Esophagus squamous epithelium (tissue), 5 donors: ENCODE measurements around the gene TMOD1. TPM values are rescaled to one million over a fixed set of nuclear protein-coding genes. Genes with fewer than 3 reads are reported as not detected.
A peak's percentile ranks its signal among the peaks of the same experiment; 100 is the strongest.
"Not testable (repeated sequence)": the region's sequence is repeated elsewhere in the genome, so short reads cannot be mapped to it uniquely, and the experiment has no call there.

Experiments
- DNase-seq: peaks from one replicate; lab custom pipeline; 2025; lab: John Stamatoyannopoulos, UW
- H3K27ac ChIP-seq, 4 donors: fragments of 200-600 bp; sonication (generic); one replicate each; pipeline ENCODE4 v1.5.1; 2016 to 2019; ENCODE audit warnings: mild to moderate bottlenecking in 1 of 4
- H3K27me3 ChIP-seq, 4 donors: fragments of 200-600 bp; sonication (generic); 1 replicate in 3 of 4; 2 replicates in 1 of 4; pipeline versions ENCODE4 v1.5.1 to v1.6.0; 2017 to 2021; ENCODE audit warnings: antibody characterized with exemption in 1 of 4
- H3K36me3 ChIP-seq, 3 donors: fragments of 200-600 bp; sonication (generic); one replicate each; pipeline ENCODE4 v1.5.1; 2016 to 2019
- H3K4me1 ChIP-seq, 3 donors: fragments of 200-600 bp; sonication (generic); one replicate each; pipeline ENCODE4 v1.5.1; 2017 to 2019
- H3K4me3 ChIP-seq, 4 donors: fragments of 200-600 bp; sonication (generic); 1 replicate in 3 of 4; 2 replicates in 1 of 4; pipeline ENCODE4 v1.5.1; 2016 to 2019; ENCODE audit warnings: mild to moderate bottlenecking in 2 of 4, moderate library complexity in 1 of 4
- H3K9me3 ChIP-seq, 3 donors: fragments of 200-600 bp; sonication (generic); one replicate each; pipeline ENCODE4 v1.5.1; 2016 to 2019
- POLR2A ChIP-seq, 4 donors: fragments of 450-650 bp; IDR thresholded peaks; one replicate each; pipeline ENCODE4 v1.6.1; 2017; ENCODE audit warnings: antibody characterized with exemption in 4 of 4, mild to moderate bottlenecking in 4 of 4, moderate library complexity in 3 of 4
- WGBS, 2 donors: methylation state at CpG; one replicate each; pipeline ENCODE4 v1.1.5; 2018; 5-methylcytosine and 5-hydroxymethylcytosine counted together
- intact Hi-C: fragments of 100-400 bp; cut with DNase I; formaldehyde crosslinking; loops from one replicate; pipeline ENCODE4 v1.15.0; 2022
- total RNA-seq, 4 donors: library from RNA; depleted of rRNA; stranded (reverse); fragments of >200 nt; gene quantifications; one replicate each; pipeline ENCODE4 v1.1.0, GENCODE V29; 2016
- TF ChIP-seq, protein P1 (sequence below), 6 experiments: fragments of 450-650 bp in 4 of 6; fragments of 200-600 bp in 2 of 6; sonication (generic) in 2 of 6; IDR thresholded peaks; one replicate each; pipeline ENCODE4 v1.5.1; 2016 to 2019; ENCODE audit warnings: antibody characterized with exemption in 6 of 6, mild to moderate bottlenecking in 4 of 6, moderate library complexity in 4 of 6
- donor health status: DM: yes; HTN: yes; CAD: no.

The TMOD1 gene
- 10 to 100 TPM in 1 of 4 donors, 1 to 10 TPM in 2, under 1 TPM in 1; 0.15 to 13.4 (median 2.4) TPM for total RNA-seq

DNA sequence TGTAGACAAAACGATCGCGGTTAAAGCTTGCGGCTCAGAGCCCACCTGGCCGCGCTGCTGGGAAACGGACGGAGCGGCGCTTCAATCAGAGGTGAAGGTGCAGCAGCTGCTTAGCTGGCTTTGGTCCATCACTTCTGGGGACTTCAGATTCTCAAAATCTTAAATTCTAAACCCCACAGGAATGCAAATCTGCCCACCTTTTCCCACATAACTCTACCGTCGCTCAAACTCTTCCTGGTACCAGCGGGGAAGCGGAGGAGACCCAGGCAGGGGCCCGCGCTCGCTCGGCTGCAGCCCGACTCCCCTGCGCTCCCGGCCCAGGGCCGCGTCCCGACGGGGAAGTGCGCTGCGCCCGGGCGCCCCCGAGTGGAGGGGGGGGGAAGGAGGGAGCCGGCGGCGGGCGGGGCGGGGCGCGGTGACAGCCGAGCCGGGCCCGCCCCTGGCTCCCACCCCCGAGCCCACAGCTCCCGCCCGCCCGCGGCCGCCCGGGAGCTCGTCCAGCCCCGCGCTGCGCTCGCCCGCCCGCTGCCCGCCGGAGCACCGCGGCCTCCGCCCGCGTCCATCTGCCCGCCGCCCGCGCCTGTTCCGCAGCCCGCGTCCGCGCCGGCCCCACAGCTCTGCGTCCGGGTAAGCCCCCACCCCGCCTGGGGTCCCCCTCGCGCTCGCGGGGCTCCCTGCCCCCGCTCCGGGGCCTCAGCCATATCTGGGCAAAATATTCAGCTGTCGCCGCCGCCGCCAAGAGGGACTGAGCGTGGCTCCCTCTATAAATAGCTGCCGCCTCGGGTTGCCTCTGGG lies at the start of gene TMOD1:
Gene TMOD1, plus strand, starts transcription at position 490 of the 795 bp plus-strand sequence. CDS start 22,523 bp downstream, outside the sequence.
- Histone ChIP-seq H3K4me3 (peak within 1 kb of the TSS; percentile 61 to 84 (median 70)), H3K27ac (peak within 1 kb of the TSS; percentile 61 to 88 (median 77)), H3K4me1 (peaks cover 15 to 38% (median 23%) of the 10 kb centered on the region in 3 donors), H3K36me3 (peaks cover 0 to 7% (median 0%) of the 10 kb centered on the region in 3 donors), H3K9me3 (no peaks in the 10 kb centered on the region), H3K27me3 (peaks cover 0 to 74% (median 1%) of the 10 kb centered on the region in 4 donors)
- 0 to 5% methylated on average over 12 to 15 of the region's 87 CpGs for WGBS, 2 donors
- intact Hi-C loops: no loop called here
- DNase-seq: no peak
- TF ChIP-seq, protein P1, sequence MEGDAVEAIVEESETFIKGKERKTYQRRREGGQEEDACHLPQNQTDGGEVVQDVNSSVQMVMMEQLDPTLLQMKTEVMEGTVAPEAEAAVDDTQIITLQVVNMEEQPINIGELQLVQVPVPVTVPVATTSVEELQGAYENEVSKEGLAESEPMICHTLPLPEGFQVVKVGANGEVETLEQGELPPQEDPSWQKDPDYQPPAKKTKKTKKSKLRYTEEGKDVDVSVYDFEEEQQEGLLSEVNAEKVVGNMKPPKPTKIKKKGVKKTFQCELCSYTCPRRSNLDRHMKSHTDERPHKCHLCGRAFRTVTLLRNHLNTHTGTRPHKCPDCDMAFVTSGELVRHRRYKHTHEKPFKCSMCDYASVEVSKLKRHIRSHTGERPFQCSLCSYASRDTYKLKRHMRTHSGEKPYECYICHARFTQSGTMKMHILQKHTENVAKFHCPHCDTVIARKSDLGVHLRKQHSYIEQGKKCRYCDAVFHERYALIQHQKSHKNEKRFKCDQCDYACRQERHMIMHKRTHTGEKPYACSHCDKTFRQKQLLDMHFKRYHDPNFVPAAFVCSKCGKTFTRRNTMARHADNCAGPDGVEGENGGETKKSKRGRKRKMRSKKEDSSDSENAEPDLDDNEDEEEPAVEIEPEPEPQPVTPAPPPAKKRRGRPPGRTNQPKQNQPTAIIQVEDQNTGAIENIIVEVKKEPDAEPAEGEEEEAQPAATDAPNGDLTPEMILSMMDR (IDR thresholded peaks at IDR 0.05): no peak
- TF ChIP-seq POLR2A (IDR thresholded peaks at IDR 0.05): peak in 1 of 4 donors; percentile 11

DNA sequence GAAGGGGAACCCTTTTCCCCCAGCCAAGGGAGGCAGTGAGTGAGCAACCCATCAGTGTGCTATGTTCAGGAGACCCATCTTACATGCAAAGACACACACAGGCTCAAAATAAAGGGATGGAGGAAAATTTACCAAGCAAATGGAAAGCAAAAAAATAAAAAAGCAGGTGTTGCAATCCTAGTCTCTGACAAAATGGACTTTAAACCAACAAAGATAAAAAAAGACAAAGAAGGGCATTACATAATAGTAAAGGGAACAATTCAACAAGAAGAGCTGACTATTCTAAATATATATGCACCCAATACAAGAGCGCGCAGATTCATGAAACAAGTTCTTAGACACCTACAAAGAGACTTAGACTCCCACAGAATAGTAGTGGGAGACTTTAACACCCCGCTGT lies 47.9 kb upstream of the TMOD1 start:
- WGBS, 2 donors: 97 to 98% methylated on average over 3 of the region's 3 CpGs
- H3K4me1 ChIP-seq, DNase-seq, H3K4me3 ChIP-seq, H3K27me3 ChIP-seq, H3K9me3 ChIP-seq, H3K27ac ChIP-seq, intact Hi-C loops: not testable (repeated sequence)
- peaks cover 0 to 32% (median 0%) of the 10 kb centered on the region in 3 donors for H3K36me3 ChIP-seq

DNA sequence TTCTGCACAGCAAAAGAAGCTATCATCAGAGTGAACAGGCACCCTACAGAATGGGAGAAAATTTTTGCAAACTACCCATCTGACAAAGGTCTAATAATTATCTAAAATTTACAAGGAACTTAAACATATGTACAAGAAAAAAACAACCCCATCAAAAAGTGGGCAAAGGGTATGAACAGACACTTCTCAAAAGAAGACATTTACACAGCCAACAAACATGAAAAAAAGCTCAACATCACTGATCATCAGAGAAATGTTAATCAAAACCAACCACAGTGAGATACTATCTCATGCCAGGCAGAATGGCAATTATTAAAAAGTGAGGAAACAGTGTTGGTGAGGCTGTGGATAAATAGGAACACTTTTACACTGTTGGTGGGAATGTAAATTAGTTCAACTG lies 44.6 kb upstream of the TMOD1 start:
- H3K27me3 ChIP-seq, H3K9me3 ChIP-seq, H3K4me1 ChIP-seq, H3K27ac ChIP-seq, intact Hi-C loops, DNase-seq, H3K4me3 ChIP-seq: not testable (repeated sequence)
- peaks cover 0 to 19% (median 0%) of the 10 kb centered on the region in 3 donors for H3K36me3 ChIP-seq

DNA sequence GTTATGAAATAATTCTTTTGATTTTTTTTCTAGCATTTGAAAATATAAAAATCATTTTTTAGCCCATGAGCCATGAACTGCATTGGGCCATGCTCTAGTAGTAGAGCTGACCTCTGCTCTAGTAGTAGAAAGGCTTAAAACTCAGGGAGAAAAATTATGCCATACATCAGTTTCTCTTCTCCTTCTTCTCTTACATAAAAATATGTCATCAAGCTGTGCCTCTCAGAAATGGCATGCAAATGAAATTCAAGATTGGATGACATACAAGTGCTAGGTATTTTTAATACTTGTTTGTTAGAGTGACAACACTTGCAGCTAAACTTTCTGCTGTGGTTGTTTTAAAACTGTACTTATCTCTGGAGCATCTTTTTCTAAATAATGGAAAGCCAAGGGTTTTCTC lies 42.1 kb upstream of the TMOD1 start:
- TF ChIP-seq, protein P1 (IDR thresholded peaks at IDR 0.05): no peak
- TF ChIP-seq POLR2A (IDR thresholded peaks at IDR 0.05): no peak
- Histone ChIP-seq H3K36me3 (peaks cover 0 to 31% (median 0%) of the 10 kb centered on the region in 3 donors), H3K27me3 (no peaks in the 10 kb centered on the region), H3K4me3 (no peak overlapping the region), H3K9me3 (no peaks in the 10 kb centered on the region), H3K4me1 (no peaks in the 10 kb centered on the region), H3K27ac (no peak overlapping the region)
- intact Hi-C loops: no loop called here
- DNase-seq: no peak

DNA sequence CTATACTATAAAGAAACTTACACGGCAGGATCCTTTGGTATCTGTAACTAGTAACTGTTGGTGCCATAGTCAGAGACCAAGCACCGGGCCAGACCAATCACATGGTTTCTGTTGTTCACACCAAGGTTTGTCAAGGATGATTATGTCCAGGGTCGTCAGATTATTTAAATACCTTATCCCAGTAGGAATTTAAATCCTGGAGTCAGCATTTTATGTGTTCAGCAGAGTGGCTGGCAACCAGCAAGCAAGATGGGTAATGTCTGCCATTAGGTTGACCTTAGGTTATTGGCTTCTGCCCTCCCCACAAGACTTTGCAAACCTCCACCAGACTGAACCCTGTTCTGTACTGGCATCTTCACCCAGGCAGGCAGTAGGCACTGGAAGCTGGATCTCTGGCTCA lies 39.3 kb upstream of the TMOD1 start:
- peaks cover 0 to 59% (median 0%) of the 10 kb centered on the region in 3 donors for H3K36me3 ChIP-seq
- WGBS, 2 donors: 93% methylated on average over 3 of the region's 3 CpGs
- no peaks in the 10 kb centered on the region for H3K9me3 ChIP-seq
- intact Hi-C loops: no loop called here
- H3K27ac ChIP-seq: no peak overlapping the region
- H3K4me1 ChIP-seq: no peaks in the 10 kb centered on the region
- TF ChIP-seq, protein P1 (IDR thresholded peaks at IDR 0.05): no peak
- no peak for TF ChIP-seq POLR2A (IDR thresholded peaks at IDR 0.05)
- no peaks in the 10 kb centered on the region for H3K27me3 ChIP-seq
- no peak for DNase-seq
- no peak overlapping the region for H3K4me3 ChIP-seq

DNA sequence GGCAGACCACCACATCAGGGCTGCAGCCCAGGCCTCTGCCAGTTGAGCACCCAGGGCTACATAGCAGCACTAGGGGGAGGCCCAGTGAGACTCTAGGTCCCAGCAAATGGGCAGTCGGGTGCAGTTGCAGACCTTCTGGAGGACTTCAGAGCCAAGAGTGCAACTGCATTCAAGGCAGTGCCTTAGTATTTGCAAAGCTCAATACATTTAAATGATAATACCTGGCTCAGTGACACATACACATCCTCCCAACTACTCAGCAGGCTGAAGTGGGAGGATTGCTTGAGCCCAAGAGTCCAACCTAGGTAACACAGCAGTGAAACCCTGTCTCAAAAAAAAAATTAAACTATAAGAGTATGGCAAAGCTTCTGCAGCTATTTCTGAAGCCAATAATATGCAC lies 38.6 kb upstream of the TMOD1 start:
- no peaks in the 10 kb centered on the region for H3K4me1 ChIP-seq
- no peak for DNase-seq
- H3K4me3 ChIP-seq: no peak overlapping the region
- no peaks in the 10 kb centered on the region for H3K27me3 ChIP-seq
- WGBS, 2 donors: 80% methylated on average over 1 of the region's 1 CpG; no CpG with 5 or more reads in 1 of the 2 donors
- no peaks in the 10 kb centered on the region for H3K9me3 ChIP-seq
- H3K36me3 ChIP-seq: peaks cover 0 to 65% (median 0%) of the 10 kb centered on the region in 3 donors
- no peak overlapping the region for H3K27ac ChIP-seq
- TF ChIP-seq POLR2A (IDR thresholded peaks at IDR 0.05): no peak
- TF ChIP-seq, protein P1 (IDR thresholded peaks at IDR 0.05): no peak
- intact Hi-C loops: no loop called here
